Measurements from ENCODE around the gene CD7. TPM values are rescaled to one million over a fixed set of nuclear protein-coding genes. Genes with fewer than 3 reads are reported as not detected.

The CD7 gene
- total and polyA plus RNA-seq, 9 of the 15 experiments (the other 6 are each of a cell fraction or from before 2014, with no cell fraction given) = 0.21 to 0.35 TPM; not detected in 7

DNA sequence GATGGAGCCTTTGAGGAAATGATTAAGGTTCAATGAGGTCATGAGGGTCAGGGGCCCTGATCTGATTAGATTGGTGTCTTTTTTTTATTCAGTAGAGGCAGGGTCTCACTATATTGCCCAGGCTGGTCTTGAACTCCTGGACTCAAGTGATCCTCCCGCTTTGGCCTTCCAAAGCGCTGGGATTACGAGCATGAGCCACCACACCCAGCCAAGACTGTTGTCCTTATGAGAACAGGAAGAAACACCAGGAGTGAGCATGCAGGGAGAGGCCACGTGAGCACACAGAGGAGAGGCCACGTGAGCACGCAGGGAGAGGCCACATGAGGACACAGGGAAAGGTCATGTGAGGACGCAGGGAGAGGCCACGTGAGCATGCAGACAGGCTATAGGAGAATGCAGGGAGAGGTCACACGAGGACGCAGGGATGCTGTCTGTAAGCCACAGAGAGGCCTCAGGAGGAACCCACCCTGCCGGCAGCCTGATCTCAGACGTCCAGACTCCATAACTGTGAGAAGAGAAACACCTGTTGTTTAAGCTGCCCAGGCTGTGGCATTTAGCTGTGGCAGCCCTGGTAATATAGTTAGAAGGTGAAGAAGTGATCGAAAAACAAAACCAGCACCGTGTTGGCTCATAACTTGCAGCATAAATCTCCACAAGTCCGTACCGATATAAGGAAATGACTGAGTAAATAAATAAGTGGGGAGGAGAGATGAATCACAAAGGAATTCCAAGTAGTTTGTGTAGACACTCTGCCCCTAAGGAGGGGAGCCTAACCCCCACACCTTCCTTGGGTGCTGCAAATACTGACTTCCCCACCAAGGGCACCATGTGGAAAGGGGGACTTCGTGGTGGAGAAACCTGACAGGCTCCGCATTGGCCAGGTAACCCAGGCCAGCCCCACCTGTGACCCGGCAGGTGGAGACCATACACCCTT is 29.3 kb downstream of the CD7 start (continued):
- TF ChIP-seq ZNF282 (CRISPR knock-in tag; IDR thresholded peaks at IDR 0.05) (no peak), ZNF77 (CRISPR knock-in tag; IDR thresholded peaks at IDR 0.05) (no peak), SRSF1 (IDR thresholded peaks at IDR 0.05; ENCODE audit: low read depth, low read length) (no peak), HDGF (IDR thresholded peaks at IDR 0.05) (no peak), OTX1 (CRISPR knock-in tag; IDR thresholded peaks at IDR 0.05) (no peak; the same call in 1 of the 2 replicates), ZNF764 (CRISPR knock-in tag; IDR thresholded peaks at IDR 0.05; ENCODE audit: low read depth) (no peak), GTF2A2 (tag; IDR thresholded peaks at IDR 0.05) (no peak), ETS2 (tag; IDR thresholded peaks at IDR 0.05; ENCODE audit: borderline replicate concordance, poor library complexity, severe bottlenecking) (no peak), FOSL1 (tag; conservative IDR thresholded peaks at IDR 0.05) (peak; percentile 59; the same call in 1 of the 2 replicates), HCFC1 (IDR thresholded peaks at IDR 0.05; ENCODE audit: low read depth, low read length) (peak; percentile 55), ZNF398 (CRISPR knock-in tag; IDR thresholded peaks at IDR 0.05) (no peak), ZEB2 (IDR thresholded peaks at IDR 0.05) (peak; percentile 78), ZNF143 (CRISPR knock-in tag; IDR thresholded peaks at IDR 0.05) (no peak; the same call in 1 of the 2 replicates), ESRRA (IDR thresholded peaks at IDR 0.05; ENCODE audit: borderline replicate concordance, low read depth) (peak; percentile 99), BRD4 (IDR thresholded peaks at IDR 0.05) (no peak), FOS (IDR thresholded peaks at IDR 0.05; ENCODE audit: extremely low read depth, insufficient read length) (peak; percentile 79), FOXO4 (CRISPR knock-in tag; IDR thresholded peaks at IDR 0.05) (no peak), ZSCAN29 (IDR thresholded peaks at IDR 0.05) (no peak), GTF2F1 (IDR thresholded peaks at IDR 0.05; ENCODE audit: low read depth, low read length) (peak; percentile 73; the same call in 1 of the 2 replicates), SAFB (IDR thresholded peaks at IDR 0.05; ENCODE audit: borderline replicate concordance, low read depth, low read length) (no peak), HEY1 (CRISPR knock-in tag; IDR thresholded peaks at IDR 0.05; ENCODE audit: borderline replicate concordance) (no peak), SMAD1 (IDR thresholded peaks at IDR 0.05; ENCODE audit: low read depth, low read length, partially characterized antibody) (no peak), ETV1 (tag; conservative IDR thresholded peaks at IDR 0.05; ENCODE audit: low read depth) (peak; percentile 90), ZBTB7A (IDR thresholded peaks at IDR 0.05; ENCODE audit: borderline replicate concordance, control insufficient read depth, low read depth, low read length) (no peak), SIX5 (IDR thresholded peaks at IDR 0.05; ENCODE audit: borderline replicate concordance in 1 of 2, insufficient read depth in 1 of 2, low read depth in 1 of 2, low read length in 2 of 2) (no peak)
- TF ChIP-seq, protein P1, sequence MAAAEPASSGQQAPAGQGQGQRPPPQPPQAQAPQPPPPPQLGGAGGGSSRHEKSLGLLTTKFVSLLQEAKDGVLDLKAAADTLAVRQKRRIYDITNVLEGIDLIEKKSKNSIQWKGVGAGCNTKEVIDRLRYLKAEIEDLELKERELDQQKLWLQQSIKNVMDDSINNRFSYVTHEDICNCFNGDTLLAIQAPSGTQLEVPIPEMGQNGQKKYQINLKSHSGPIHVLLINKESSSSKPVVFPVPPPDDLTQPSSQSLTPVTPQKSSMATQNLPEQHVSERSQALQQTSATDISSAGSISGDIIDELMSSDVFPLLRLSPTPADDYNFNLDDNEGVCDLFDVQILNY (CRISPR knock-in tag; IDR thresholded peaks at IDR 0.05) = no peak

All from K562 (cell line).